ENCODE measurements around the gene LPP. TPM values are rescaled to one million over a fixed set of nuclear protein-coding genes. Genes with fewer than 3 reads are reported as not detected.

LPP gene
- total RNA-seq, 1 donor from 2014 or later, result 97.4 TPM

DNA sequence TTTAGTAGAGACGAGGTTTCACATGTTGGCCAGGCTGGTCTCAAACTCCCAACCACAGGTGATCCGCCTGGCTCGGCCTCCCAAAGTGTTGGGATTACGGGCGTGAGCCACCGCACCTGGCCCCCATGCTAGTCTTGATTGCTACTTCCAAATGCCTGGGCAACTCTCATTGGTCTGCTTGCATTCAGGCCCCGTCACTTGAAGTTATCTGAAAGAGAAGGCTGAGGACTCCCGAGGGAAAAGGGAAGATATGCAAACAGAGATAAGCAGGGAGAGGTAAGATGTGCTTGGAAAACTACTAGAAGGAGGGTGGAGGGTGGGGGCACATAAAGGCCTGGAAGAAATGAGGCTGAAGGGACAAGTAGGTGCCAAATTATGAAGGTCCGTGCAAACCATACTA, 4.4 kb upstream of the LPP start:
- TF ChIP-seq, protein P1, sequence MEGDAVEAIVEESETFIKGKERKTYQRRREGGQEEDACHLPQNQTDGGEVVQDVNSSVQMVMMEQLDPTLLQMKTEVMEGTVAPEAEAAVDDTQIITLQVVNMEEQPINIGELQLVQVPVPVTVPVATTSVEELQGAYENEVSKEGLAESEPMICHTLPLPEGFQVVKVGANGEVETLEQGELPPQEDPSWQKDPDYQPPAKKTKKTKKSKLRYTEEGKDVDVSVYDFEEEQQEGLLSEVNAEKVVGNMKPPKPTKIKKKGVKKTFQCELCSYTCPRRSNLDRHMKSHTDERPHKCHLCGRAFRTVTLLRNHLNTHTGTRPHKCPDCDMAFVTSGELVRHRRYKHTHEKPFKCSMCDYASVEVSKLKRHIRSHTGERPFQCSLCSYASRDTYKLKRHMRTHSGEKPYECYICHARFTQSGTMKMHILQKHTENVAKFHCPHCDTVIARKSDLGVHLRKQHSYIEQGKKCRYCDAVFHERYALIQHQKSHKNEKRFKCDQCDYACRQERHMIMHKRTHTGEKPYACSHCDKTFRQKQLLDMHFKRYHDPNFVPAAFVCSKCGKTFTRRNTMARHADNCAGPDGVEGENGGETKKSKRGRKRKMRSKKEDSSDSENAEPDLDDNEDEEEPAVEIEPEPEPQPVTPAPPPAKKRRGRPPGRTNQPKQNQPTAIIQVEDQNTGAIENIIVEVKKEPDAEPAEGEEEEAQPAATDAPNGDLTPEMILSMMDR (IDR thresholded peaks at IDR 0.05; ENCODE audit: borderline replicate concordance), result no peak
- peaks cover 31% of the 10 kb centered on the region for H3K4me1 ChIP-seq
- no peak overlapping the region for H3K4me3 ChIP-seq
- no peaks in the 10 kb centered on the region for H3K36me3 ChIP-seq
- intact Hi-C loops (cut with micrococcal nuclease), result no loop called here
- H3K9me3 ChIP-seq (replicated peaks), result no peaks in the 10 kb centered on the region
- H3K27ac ChIP-seq (replicated peaks), result no peak overlapping the region
- no peak for DNase-seq
- H3K27me3 ChIP-seq (ENCODE audit: low read depth), result no peaks in the 10 kb centered on the region

- no peaks in the 10 kb centered on the region for H3K27me3 ChIP-seq (ENCODE audit: low read depth)
- intact Hi-C loops (cut with micrococcal nuclease), result loop anchor here (10.0 kb wide), 2 partner anchors 406 to 804 kb away; partner anchors contain the start of gene BCL6
- H3K4me3 ChIP-seq, result no peak overlapping the region
- TF ChIP-seq, protein P1 (IDR thresholded peaks at IDR 0.05; ENCODE audit: borderline replicate concordance), result no peak
- DNase-seq, result no peak
- no peak overlapping the region for H3K27ac ChIP-seq (replicated peaks)
- no peaks in the 10 kb centered on the region for H3K36me3 ChIP-seq
- H3K4me1 ChIP-seq, result peaks cover 45% of the 10 kb centered on the region
- no peaks in the 10 kb centered on the region for H3K9me3 ChIP-seq (replicated peaks)
Measured at GRCh38 chr3:188150982-188151381, 3.0 kb upstream of the LPP start.

GRCh38 chr3:188151438-188151837, 2.5 kb upstream of the LPP start:
- H3K9me3 ChIP-seq (replicated peaks), result no peaks in the 10 kb centered on the region
- TF ChIP-seq, protein P1 (IDR thresholded peaks at IDR 0.05; ENCODE audit: borderline replicate concordance), result no peak
- no peaks in the 10 kb centered on the region for H3K36me3 ChIP-seq
- intact Hi-C loops (cut with micrococcal nuclease), result loop anchor here (10.0 kb wide), 2 partner anchors 407 to 803 kb away; partner anchors contain the start of gene BCL6
- no peak for DNase-seq
- no peaks in the 10 kb centered on the region for H3K27me3 ChIP-seq (ENCODE audit: low read depth)
- no peak overlapping the region for H3K27ac ChIP-seq (replicated peaks)
- peaks cover 49% of the 10 kb centered on the region for H3K4me1 ChIP-seq
- no peak overlapping the region for H3K4me3 ChIP-seq

DNA sequence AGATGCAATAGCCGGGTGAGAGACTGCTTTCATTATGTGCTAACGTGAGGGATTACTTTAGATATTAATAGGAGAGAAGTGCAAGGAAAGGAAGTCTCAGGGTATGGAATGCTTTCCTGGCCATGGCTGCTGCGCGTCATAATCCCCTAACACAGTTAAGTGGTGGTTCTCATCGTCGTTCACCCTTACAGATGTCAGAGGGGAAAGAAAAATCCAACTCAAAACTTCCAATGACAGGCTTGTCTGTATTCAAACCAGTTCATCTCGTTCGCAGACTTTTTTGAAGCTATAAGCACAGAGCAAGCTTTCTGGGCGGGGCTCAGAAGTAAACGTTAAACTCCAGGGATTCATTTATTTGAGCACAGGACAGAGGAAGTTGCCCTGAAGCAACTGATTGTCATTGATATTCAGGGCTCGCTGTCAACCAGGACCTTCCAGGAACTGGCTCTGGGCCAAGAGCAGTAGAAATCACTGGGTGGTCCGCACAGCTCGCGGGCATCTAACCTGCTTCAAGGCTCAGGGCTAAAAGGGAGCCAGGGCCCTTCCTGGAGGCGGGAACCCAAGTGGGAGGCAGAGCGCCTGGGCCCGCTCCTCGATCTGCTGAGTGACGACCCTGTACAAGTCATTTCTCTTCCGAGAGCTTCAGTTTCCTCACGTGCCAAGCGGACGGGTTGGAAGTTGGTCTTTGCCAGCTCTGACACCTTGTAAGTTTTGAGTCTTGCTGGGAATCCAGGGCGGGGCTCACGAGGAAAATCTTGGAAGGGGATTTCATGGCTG, 1.1 kb upstream of the LPP start:
- no peak for DNase-seq
- Histone ChIP-seq H3K27ac (replicated peaks) (peak overlapping the region; percentile 98), H3K4me1 (peaks cover 63% of the 10 kb centered on the region), H3K9me3 (replicated peaks) (no peaks in the 10 kb centered on the region), H3K4me3 (peak overlapping the region; percentile 97), H3K36me3 (no peaks in the 10 kb centered on the region), H3K27me3 (ENCODE audit: low read depth) (no peaks in the 10 kb centered on the region)
- intact Hi-C loops (cut with micrococcal nuclease), result loop anchor here (10.0 kb wide), 2 partner anchors 408 to 802 kb away; partner anchors contain the start of gene BCL6
- TF ChIP-seq, protein P1 (IDR thresholded peaks at IDR 0.05; ENCODE audit: borderline replicate concordance), result no peak

GRCh38 chr3:188153437-188154013, 432 bp upstream of the LPP start:
- DNase-seq, result peak; percentile 78
- H3K4me3 ChIP-seq, result peak overlapping the region; percentile 97
- peaks cover 70% of the 10 kb centered on the region for H3K4me1 ChIP-seq
- no peaks in the 10 kb centered on the region for H3K36me3 ChIP-seq
- TF ChIP-seq, protein P1 (IDR thresholded peaks at IDR 0.05; ENCODE audit: borderline replicate concordance), result no peak
- H3K27me3 ChIP-seq (ENCODE audit: low read depth), result no peaks in the 10 kb centered on the region
- H3K9me3 ChIP-seq (replicated peaks), result no peaks in the 10 kb centered on the region
- intact Hi-C loops (cut with micrococcal nuclease), result loop anchor here (10.0 kb wide), 2 partner anchors 409 to 801 kb away; partner anchors contain the start of gene BCL6
- peak overlapping the region; percentile 98 for H3K27ac ChIP-seq (replicated peaks)
